Immature natural killer cell (primary cell): ENCODE results near the gene CAPN14. TPM values are rescaled to one million over a fixed set of nuclear protein-coding genes. Genes with fewer than 3 reads are reported as not detected.

Source experiments
- DNase-seq, 3 donors: peaks; one replicate each; pipeline ENCODE4 v3.0.0; 2022; ENCODE audit warnings: mixed read lengths in 1 of 3
- H3K27ac Mint-ChIP-seq, 6 donors: one replicate each; pipeline ENCODE4 v1.8.0; 2020; ENCODE audit warnings: mixed read lengths in 6 of 6, mild to moderate bottlenecking in 5 of 6, inconsistent platforms in 4 of 6, moderate library complexity in 3 of 6
- H3K27me3 Mint-ChIP-seq, 3 donors: one replicate each; pipeline ENCODE4 v1.8.0; 2020 to 2021; ENCODE audit warnings: low read depth in 3 of 3, mild to moderate bottlenecking in 3 of 3, mixed read lengths in 3 of 3, moderate library complexity in 3 of 3, inconsistent platforms in 1 of 3
- H3K36me3 Mint-ChIP-seq, 3 donors: one replicate each; pipeline ENCODE4 v1.8.0; 2020; ENCODE audit warnings: mixed read lengths in 3 of 3, inconsistent platforms in 2 of 3, mild to moderate bottlenecking in 2 of 3
- H3K4me1 Mint-ChIP-seq, 2 donors: one replicate each; pipeline ENCODE4 v1.8.0; 2020; ENCODE audit warnings: inconsistent platforms in 2 of 2, mild to moderate bottlenecking in 2 of 2, mixed read lengths in 2 of 2, moderate library complexity in 1 of 2
- H3K4me3 Mint-ChIP-seq, 5 donors: one replicate each; pipeline ENCODE4 v1.8.0; 2020; ENCODE audit warnings: mild to moderate bottlenecking in 5 of 5, mixed read lengths in 5 of 5, inconsistent platforms in 3 of 5, moderate library complexity in 3 of 5
- H3K9me3 Mint-ChIP-seq, 6 donors: one replicate each; pipeline ENCODE4 v1.8.0; 2020; ENCODE audit warnings: mild to moderate bottlenecking in 6 of 6, mixed read lengths in 6 of 6, inconsistent platforms in 4 of 6, moderate library complexity in 3 of 6
- polyA plus RNA-seq, 3 donors: library from polyadenylated mRNA; unstranded; fragments of 300-500 nt; fragmentation: Illumina TruSeq; gene quantifications; one replicate each; pipeline ENCODE4 v1.2.3, GENCODE V29; 2021

The CAPN14 gene
- polyA plus RNA-seq, 3 donors from 2014 or later = not detected

DNA sequence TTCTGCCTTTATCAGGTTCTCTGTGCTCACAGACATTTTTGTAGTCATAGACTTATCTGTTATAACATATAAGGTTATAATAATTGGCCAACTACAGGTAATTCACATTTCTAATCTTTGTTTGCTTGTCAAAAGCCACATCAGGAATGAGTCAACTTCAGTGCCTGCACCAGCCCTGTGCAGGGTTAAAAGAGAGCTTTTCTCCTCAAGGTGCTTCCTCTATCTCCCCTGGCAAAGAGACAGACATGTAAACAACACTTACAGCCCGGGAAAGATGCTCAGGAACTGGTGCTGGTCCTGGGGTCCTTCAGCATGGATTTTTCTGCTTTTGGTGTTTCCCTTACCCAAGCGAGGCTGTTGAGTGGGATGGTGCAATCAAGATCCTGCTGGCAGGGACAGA, 9.0 kb upstream of the CAPN14 start:
- peaks cover 5 to 13% (median 6%) of the 10 kb centered on the region in 3 donors for H3K27me3 Mint-ChIP-seq
- no peaks in the 10 kb centered on the region for H3K36me3 Mint-ChIP-seq
- no peak overlapping the region for H3K4me3 Mint-ChIP-seq
- DNase-seq = no peak
- no peaks in the 10 kb centered on the region for H3K4me1 Mint-ChIP-seq
- H3K27ac Mint-ChIP-seq = no peak overlapping the region
- no peaks in the 10 kb centered on the region for H3K9me3 Mint-ChIP-seq

DNA sequence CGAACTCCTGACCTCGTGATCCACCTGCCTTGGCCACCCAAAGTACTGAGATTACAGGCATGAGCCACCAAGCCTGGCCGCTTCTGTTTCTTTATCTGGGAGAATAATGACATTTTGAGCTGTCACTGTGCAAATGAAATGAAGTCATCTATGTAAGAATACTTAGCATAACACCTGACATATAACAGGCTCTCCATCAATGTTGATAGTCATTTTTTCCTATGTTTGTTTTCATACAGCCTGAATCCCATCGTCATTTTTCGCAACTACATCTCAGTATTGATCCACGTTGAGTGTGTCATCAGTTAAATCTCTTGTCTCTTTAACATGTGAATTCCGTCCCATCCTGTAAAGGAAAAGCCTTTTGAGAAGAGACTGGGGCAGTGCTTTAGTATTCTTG, 6.4 kb upstream of the CAPN14 start:
- H3K4me3 Mint-ChIP-seq = no peak overlapping the region
- no peak for DNase-seq
- no peak overlapping the region for H3K27ac Mint-ChIP-seq
- no peaks in the 10 kb centered on the region for H3K9me3 Mint-ChIP-seq
- H3K4me1 Mint-ChIP-seq = no peaks in the 10 kb centered on the region
- no peaks in the 10 kb centered on the region for H3K36me3 Mint-ChIP-seq
- H3K27me3 Mint-ChIP-seq = peaks cover 5 to 18% (median 9%) of the 10 kb centered on the region in 3 donors

DNA sequence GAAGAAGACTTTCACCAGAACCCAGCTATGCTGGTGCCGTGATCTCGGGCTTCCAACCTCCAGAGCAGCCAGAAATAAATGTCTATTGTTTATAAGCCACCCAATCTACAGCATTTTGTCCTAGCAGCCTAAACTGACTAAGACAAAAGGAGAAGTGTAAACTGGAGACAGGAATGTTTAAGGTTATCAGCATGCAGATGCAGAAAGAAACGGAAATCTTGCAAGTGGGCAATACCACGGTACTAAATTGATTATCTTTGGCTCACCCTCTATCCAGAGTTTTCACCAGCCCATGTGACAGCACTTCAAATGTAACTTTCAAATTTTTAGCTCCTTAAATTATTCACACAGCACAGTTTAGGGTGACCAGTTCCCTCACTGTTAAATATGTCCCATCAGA, 5.7 kb upstream of the CAPN14 start:
- Mint-ChIP-seq H3K27me3 (peaks cover 5 to 19% (median 10%) of the 10 kb centered on the region in 3 donors), H3K27ac (no peak overlapping the region), H3K4me3 (no peak overlapping the region), H3K9me3 (no peaks in the 10 kb centered on the region), H3K36me3 (no peaks in the 10 kb centered on the region), H3K4me1 (no peaks in the 10 kb centered on the region)
- DNase-seq = no peak

DNA sequence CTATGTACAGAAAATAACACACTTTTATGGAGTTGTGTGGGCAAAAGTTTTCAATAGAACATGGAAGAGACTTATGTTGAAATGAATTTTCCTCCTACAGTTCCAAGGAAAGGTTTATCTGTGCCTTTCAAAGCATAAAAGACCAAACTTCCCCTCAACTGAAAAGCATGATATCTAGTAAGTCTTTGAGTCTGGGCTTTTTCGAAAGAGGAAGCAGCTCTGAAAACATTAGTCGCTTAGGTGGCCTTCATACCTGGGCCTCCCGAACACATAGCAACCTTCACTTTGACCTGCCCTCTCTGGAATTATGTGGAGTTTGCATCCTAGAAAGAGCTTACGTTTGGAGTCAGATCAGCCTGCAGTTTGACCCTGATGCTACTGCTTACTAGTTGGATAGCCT, 4.8 kb upstream of the CAPN14 start:
- peaks cover 0 to 7% of the 10 kb centered on the region in 2 donors for H3K4me1 Mint-ChIP-seq
- no peak overlapping the region for H3K27ac Mint-ChIP-seq
- DNase-seq = no peak
- no peaks in the 10 kb centered on the region for H3K9me3 Mint-ChIP-seq
- peaks cover 3 to 14% (median 10%) of the 10 kb centered on the region in 3 donors for H3K27me3 Mint-ChIP-seq
- no peak overlapping the region for H3K4me3 Mint-ChIP-seq
- no peaks in the 10 kb centered on the region for H3K36me3 Mint-ChIP-seq

DNA sequence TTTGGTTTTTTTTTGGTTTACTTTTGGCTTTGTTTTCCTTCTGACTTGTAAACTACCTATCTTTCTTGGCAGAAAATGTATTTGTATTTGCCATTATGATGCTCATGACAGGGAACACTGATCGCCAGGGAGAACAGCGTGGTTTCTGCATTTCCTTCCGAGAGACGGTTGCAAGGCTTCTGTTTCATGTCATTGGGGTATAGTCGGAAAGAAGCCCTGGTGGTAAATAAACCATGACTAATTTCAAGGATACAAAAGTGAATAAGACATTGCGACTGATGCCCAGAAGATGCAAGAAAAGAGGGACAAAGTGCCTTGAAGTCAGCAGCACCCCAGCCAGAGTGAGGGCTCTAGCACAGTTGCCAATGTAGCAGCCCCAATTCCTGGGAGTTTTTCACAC, 4.2 kb upstream of the CAPN14 start:
- H3K27ac Mint-ChIP-seq = no peak overlapping the region
- H3K36me3 Mint-ChIP-seq = no peaks in the 10 kb centered on the region
- no peak for DNase-seq
- no peaks in the 10 kb centered on the region for H3K9me3 Mint-ChIP-seq
- H3K4me3 Mint-ChIP-seq = no peak overlapping the region
- H3K4me1 Mint-ChIP-seq = peaks cover 0 to 11% of the 10 kb centered on the region in 2 donors
- peaks cover 3 to 13% (median 10%) of the 10 kb centered on the region in 3 donors for H3K27me3 Mint-ChIP-seq

DNA sequence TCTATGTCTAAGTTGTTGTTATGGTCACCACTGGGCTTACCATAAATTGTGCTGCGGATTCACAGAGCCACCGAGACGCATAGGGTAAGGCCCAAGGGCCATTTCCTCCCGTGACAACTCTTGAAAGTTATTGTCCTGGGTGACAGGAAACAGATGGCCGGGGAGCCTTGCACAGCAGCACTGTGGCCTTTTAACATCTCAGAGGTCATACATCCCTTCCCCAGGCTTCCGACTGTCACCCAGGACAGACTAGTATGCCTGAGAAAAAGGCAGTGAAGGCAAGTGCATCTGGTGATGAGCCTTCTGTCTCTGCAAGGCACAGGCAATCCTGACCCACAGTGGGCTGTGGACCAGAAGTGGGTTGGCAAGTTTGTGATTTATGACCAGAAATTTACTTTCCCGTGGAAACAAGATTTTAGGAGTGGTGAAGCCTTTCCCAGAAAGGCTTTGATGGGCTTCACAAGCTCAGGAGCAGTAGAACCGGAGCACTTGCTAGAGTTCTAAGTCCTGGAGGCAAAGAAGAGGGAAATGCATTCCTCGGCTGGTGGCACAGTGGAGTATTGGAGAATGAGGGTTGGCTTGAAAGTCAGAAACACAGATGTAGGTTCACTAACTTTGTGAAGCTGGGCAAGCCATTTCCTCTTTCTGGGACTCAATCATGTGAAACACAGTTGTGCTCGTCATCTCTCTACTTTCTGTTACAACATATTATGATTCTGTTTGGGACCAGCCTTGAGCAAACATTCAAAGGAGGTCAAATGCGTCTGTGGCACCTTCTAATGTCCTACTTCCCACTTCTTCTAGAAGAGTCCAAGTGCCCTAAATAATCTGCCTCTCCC, 2.0 kb upstream of the CAPN14 start:
- H3K9me3 Mint-ChIP-seq = no peaks in the 10 kb centered on the region
- H3K4me1 Mint-ChIP-seq = peaks cover 0 to 23% of the 10 kb centered on the region in 2 donors
- H3K4me3 Mint-ChIP-seq = no peak overlapping the region
- DNase-seq = no peak
- H3K27me3 Mint-ChIP-seq = peaks cover 1 to 13% (median 8%) of the 10 kb centered on the region in 3 donors
- H3K36me3 Mint-ChIP-seq = no peaks in the 10 kb centered on the region
- no peak overlapping the region for H3K27ac Mint-ChIP-seq

DNA sequence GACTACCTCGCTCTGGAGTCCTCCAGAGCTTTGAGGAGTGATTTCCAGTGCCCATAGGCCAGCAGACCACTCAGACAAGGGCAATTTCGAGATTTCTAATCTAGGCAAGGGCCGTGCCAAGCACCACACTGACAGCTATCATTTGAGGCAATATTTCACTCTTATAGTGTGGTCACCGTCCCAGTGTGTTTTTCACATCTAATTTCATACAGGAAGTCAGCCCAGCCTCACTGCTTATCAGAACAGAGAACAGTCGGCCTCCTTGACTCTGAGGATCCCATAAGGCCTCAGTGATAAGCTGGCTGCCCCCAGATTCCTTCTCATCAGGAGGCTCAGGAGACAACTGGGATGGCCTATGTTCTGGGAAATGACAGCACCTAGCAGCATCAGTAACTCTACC, 581 bp downstream of the CAPN14 start:
- Mint-ChIP-seq H3K4me1 (peaks cover 0 to 31% of the 10 kb centered on the region in 2 donors), H3K27ac (peak overlapping the region in 2 of 6 donors; percentile 13 to 51), H3K36me3 (no peaks in the 10 kb centered on the region), H3K4me3 (no peak overlapping the region), H3K9me3 (no peaks in the 10 kb centered on the region), H3K27me3 (peaks cover 0 to 8% (median 6%) of the 10 kb centered on the region in 3 donors)
- DNase-seq = no peak

DNA sequence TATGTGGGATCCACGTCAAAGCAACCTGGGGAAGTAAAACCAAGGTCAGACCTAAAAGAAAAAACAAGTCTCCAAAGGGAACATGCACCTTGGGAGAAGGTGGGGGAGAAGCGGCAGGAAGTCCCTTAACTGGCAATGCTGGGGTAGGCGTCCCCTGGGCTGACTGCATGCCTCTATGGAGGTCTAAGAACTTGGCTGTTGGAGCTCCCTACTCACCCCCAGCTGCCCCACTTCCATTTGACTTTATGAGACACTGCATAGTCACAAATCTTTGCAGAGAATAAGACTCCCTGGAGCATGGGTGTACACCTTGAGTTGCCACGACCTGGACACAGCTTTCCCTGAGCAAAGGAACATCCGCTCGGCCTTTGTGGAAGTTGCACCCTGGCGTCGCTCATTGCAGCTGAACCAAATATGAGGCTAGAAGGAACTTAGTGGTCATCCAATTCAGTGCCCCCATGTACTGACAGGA, 2.8 kb downstream of the CAPN14 start:
- Mint-ChIP-seq H3K4me1 (peaks cover 0 to 31% of the 10 kb centered on the region in 2 donors), H3K4me3 (no peak overlapping the region), H3K27ac (no peak overlapping the region)

DNA sequence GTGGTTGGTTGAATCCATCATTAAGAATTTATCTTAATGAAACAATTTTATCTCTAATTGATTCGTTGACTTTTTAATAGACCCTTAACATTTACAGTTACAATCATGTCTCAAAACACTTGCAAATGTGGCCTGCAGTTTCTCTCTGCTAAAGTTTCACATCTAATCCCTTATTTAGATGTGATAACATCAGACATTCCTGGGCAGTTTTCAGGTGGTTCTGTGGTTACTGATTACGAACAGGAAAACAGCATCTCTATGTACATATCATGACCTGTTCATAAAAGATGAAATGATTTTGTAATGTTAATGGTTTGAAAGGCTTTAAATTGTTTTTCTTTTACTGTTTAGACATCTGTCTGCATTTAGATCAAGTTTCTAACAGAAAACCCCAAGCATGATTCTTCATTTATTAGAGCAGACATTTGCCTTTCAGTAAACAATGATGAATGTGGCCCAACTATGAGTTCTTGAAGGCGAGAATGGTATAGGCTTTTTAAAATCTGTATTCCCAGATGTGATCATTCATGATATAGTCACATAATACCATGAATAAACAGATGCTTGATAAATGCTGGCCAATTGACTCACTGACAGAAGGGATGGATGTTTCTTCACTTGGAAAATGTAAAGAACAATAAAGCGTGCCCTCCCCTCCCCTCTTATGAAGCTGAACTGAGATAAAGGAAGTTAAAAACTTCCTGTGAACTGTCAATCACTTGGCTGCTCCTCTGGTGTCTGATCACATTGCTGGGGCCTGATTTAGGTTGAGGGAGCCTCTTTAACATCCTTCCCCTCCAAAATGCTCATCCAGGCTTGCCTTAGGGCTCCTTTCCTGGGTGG, 3.5 kb downstream of the CAPN14 start:
- peaks cover 0 to 1% (median 1%) of the 10 kb centered on the region in 3 donors for H3K27me3 Mint-ChIP-seq
- no peak for DNase-seq
- H3K9me3 Mint-ChIP-seq = no peaks in the 10 kb centered on the region
- H3K4me1 Mint-ChIP-seq = peaks cover 0 to 31% of the 10 kb centered on the region in 2 donors
- no peak overlapping the region for H3K4me3 Mint-ChIP-seq
- H3K36me3 Mint-ChIP-seq = no peaks in the 10 kb centered on the region
- H3K27ac Mint-ChIP-seq = peak overlapping the region in 2 of 6 donors; percentile 19 to 74

More for the DNA sequence above, 2.8 kb downstream of the CAPN14 start:
- Mint-ChIP-seq H3K36me3 (no peaks in the 10 kb centered on the region), H3K9me3 (no peaks in the 10 kb centered on the region), H3K27me3 (peaks cover 0 to 6% (median 5%) of the 10 kb centered on the region in 3 donors)
- DNase-seq = no peak

DNA sequence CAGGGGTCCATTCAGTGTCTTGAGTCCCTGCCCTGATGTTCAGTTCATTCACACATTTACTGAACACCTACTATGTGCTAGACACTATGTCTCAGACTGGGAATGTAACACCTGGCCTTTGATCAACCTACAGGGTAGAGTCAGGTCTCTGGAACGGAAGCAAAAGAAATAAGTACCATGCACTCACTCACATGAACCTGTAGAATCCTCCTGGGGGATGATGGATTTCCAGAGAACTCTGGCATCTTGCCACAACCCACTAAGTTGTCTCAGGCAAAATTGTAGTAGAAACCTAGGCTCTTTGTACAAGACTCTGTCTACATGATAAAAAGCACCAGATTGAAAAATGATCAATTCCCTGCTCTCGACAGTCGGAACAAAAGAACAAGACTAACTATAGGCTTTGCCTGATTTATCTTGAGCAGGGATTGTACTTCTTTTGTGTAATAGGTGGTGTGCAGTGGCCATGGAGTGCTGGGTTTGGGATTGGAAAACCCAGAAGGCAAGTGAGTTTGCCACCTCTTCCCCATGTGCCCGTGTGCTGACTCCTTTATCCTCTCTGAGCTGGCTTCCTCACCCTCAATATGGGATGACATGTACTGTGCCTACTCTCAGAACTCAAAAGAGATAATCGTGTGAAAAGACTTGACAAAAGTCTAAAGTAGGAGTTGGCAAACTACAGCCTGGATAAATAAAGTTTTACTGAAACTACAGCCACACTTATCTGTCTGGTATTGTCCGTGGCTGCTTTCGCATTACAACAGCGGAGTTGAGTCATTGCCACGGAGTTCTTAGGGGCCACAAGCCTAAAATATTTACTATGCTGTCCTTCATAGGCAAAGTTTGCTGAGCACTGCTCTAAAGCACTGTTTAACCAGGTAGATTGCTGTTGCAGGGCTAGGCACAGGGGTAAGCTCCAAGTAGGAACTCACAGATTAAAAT, 4.4 kb downstream of the CAPN14 start:
- Mint-ChIP-seq H3K9me3 (no peaks in the 10 kb centered on the region), H3K4me3 (no peak overlapping the region), H3K4me1 (peaks cover 0 to 31% of the 10 kb centered on the region in 2 donors), H3K27ac (no peak overlapping the region), H3K27me3 (no peaks in the 10 kb centered on the region), H3K36me3 (no peaks in the 10 kb centered on the region)
- DNase-seq = no peak

DNA sequence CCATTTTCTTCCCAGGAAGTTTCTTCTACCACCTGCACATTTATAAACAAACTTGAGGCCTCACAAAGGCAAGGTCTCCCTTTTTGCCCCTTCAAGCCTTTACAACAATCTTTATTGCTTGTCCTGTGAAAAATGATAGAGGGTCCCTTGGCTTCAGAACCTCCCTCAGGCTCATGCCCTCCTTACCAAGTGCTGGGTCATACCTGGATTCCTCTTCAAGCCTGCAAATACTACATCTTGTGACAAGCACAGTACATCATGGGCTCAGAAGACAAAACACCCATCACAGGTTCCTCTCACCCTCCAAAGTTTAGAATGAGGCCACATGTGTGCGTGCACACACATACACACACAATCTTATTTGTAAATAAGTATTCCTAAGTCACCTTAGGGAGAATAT, 9.1 kb downstream of the CAPN14 start:
- Mint-ChIP-seq H3K27ac (no peak overlapping the region), H3K4me3 (no peak overlapping the region), H3K4me1 (no peaks in the 10 kb centered on the region), H3K9me3 (no peaks in the 10 kb centered on the region), H3K36me3 (no peaks in the 10 kb centered on the region), H3K27me3 (no peaks in the 10 kb centered on the region)
- DNase-seq = no peak

DNA sequence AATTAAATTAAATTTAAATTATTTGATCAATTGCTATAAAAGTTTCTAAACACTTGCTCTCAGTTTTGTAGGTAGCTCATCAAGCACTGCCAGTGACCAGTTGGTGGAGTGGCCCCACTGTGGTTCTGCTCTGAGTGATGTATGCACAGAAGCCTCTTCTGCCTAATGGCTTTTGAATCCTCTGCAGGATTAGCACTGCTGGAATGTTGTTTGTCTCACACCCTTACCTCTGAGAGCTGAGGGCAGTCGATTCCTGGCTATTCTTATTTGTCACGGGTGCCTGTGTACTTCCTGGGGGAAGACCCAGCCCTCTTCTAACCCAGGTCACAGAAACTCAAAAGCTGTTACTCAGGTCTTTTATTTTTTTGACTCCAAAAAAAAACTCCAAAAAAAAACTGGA, 9.5 kb downstream of the CAPN14 start:
- Mint-ChIP-seq H3K9me3 (no peaks in the 10 kb centered on the region), H3K27ac (no peak overlapping the region), H3K4me1 (no peaks in the 10 kb centered on the region), H3K4me3 (no peak overlapping the region), H3K27me3 (no peaks in the 10 kb centered on the region), H3K36me3 (no peaks in the 10 kb centered on the region)
- DNase-seq = no peak

DNA sequence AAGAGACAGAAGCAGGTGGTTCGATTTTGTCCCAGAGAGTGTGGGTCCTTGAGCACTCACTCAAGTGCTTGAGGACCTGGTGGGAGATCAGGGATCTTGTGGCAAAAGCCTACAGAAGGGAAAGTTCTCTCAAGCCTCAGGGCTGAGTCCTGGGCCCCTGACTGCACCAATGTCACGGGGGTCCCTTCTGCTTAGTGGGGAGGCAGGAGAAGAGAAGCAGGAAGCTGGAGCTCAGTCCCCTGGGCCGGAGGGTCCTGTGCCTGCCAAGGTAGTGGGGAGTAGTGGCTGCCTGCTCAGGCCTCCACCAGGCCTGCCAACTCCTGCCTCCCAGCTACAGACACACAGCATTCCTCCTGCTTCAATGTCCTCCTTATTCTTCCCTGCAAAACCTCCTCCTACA, 11.7 kb downstream of the CAPN14 start:
- Mint-ChIP-seq H3K9me3 (no peaks in the 10 kb centered on the region), H3K4me1 (no peaks in the 10 kb centered on the region), H3K27me3 (peaks cover 0 to 4% (median 3%) of the 10 kb centered on the region in 3 donors), H3K27ac (no peak overlapping the region), H3K36me3 (no peaks in the 10 kb centered on the region), H3K4me3 (no peak overlapping the region)
- no peak for DNase-seq
